ENCODE data around the gene PRR35. TPM values are rescaled to one million over a fixed set of nuclear protein-coding genes. Genes with fewer than 3 reads are reported as not detected.

PRR35 gene
- polyA plus RNA-seq, 1 experiment: not detected

GRCh38 chr16:533391-534123 is 26.6 kb upstream of the PRR35 start:
- DNase-seq (ENCODE audit: low read depth, low spot score): no peak
- Histone ChIP-seq H3K27me3 (ENCODE audit: control insufficient read depth, insufficient read depth, low read length) (no peaks in the 10 kb centered on the region), H3K27ac (ENCODE audit: low read depth, low read length) (no peak overlapping the region), H3K9me3 (ENCODE audit: control insufficient read depth, insufficient read depth, low read length) (peaks cover 10% of the 10 kb centered on the region; the same call in 1 of the 2 replicates), H3K4me3 (ENCODE audit: low read depth, low read length) (no peak overlapping the region)
- TF ChIP-seq CTCF (IDR thresholded peaks at IDR 0.05; ENCODE audit: low read depth, low read length): no peak
- ChIA-PET POLR2A (no interaction called here), CTCF (no interaction called here)

GRCh38 chr16:534135-534534 is 26.1 kb upstream of the PRR35 start:
- peaks cover 10% of the 10 kb centered on the region; the same call in 1 of the 2 replicates for H3K9me3 ChIP-seq (ENCODE audit: control insufficient read depth, insufficient read depth, low read length)
- no peak overlapping the region for H3K27ac ChIP-seq (ENCODE audit: low read depth, low read length)
- H3K27me3 ChIP-seq (ENCODE audit: control insufficient read depth, insufficient read depth, low read length): no peaks in the 10 kb centered on the region
- CTCF ChIA-PET: no interaction called here
- POLR2A ChIA-PET: no interaction called here
- no peak for TF ChIP-seq CTCF (IDR thresholded peaks at IDR 0.05; ENCODE audit: low read depth, low read length)
- no peak for DNase-seq (ENCODE audit: low read depth, low spot score)
- H3K4me3 ChIP-seq (ENCODE audit: low read depth, low read length): no peak overlapping the region

- POLR2A ChIA-PET: no interaction called here
- Histone ChIP-seq H3K27ac (ENCODE audit: low read depth, low read length) (no peak overlapping the region), H3K4me3 (ENCODE audit: low read depth, low read length) (no peak overlapping the region), H3K27me3 (ENCODE audit: control insufficient read depth, insufficient read depth, low read length) (no peaks in the 10 kb centered on the region), H3K9me3 (ENCODE audit: control insufficient read depth, insufficient read depth, low read length) (peaks cover 10% of the 10 kb centered on the region; the same call in 1 of the 2 replicates)
- DNase-seq (ENCODE audit: low read depth, low spot score): no peak
- CTCF ChIA-PET: no interaction called here
- no peak for TF ChIP-seq CTCF (IDR thresholded peaks at IDR 0.05; ENCODE audit: low read depth, low read length)
Observed at GRCh38 chr16:534856-535445, 25.2 kb upstream of the PRR35 start.

GRCh38 chr16:535446-536405 is 24.5 kb upstream of the PRR35 start:
- DNase-seq (ENCODE audit: low read depth, low spot score): no peak
- no peak overlapping the region for H3K27ac ChIP-seq (ENCODE audit: low read depth, low read length)
- peaks cover 10% of the 10 kb centered on the region; the same call in 1 of the 2 replicates for H3K9me3 ChIP-seq (ENCODE audit: control insufficient read depth, insufficient read depth, low read length)
- TF ChIP-seq CTCF (IDR thresholded peaks at IDR 0.05; ENCODE audit: low read depth, low read length): no peak
- ChIA-PET CTCF (no interaction called here), POLR2A (interaction anchor here (0.7 kb wide), 1 partner anchor 10 kb away, joined by 4 read pairs; no protein-coding TSS in a partner anchor)
- H3K4me3 ChIP-seq (ENCODE audit: low read depth, low read length): no peak overlapping the region
- no peaks in the 10 kb centered on the region for H3K27me3 ChIP-seq (ENCODE audit: control insufficient read depth, insufficient read depth, low read length)

Data from AG04450 (cell line).